ENCODE measurements around the gene DNASE2B. TPM values are rescaled to one million over a fixed set of nuclear protein-coding genes. Genes with fewer than 3 reads are reported as not detected.

The DNASE2B gene
- total RNA-seq, 1 experiment from 2014 or later = not detected

DNA sequence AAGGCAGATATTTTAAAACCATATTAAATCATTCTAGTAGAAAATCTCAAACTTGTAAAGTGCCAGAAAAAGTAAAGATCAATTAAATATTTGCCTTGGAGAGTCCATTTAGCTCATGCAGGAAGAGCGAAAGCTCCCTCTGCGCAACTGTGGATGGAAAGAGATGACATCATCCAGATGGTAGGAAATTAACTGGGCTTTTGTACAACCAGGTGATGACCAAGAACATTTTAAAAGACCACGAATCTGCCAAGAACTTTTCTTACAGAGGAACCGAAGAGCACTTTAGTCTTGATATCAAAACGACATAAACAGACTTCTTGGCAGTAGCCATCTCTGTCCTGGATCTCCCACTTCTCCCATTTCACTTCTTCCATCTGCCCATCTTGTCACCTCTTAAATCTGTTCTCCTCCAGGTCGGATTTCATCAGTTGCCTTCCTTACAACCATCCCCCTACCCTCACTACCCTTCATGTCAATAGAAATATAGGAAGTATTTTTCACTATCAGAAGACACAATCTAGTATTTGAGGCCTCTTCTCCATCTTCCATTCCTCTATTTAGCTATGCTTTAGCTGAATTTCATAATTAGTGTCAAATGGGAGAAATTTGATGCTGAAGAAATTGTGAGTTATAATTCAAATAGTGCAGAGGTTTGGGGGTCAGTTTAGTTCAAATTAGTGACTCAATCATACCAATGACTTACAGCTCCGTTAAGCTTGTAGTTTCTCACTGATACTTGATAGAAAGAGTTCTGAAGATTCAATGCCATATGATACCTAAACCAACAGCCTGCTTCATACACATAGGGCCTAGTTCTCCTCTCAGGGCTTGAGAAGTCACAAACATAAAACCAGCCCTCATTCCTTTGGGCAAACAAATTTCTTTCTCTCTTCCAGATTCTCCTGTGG, 22.0 kb upstream of the DNASE2B start:
- Histone ChIP-seq H2BK120ac (ENCODE audit: low read depth, low read length, poor library complexity, severe bottlenecking) (no peak overlapping the region), H3T11ph (ENCODE audit: low read length) (no peak overlapping the region), H3K14ac (ENCODE audit: insufficient read depth, low read length) (no peak overlapping the region), H2AFZ (ENCODE audit: low read length) (no peak overlapping the region), H3K4ac (ENCODE audit: low read depth, low read length) (no peak overlapping the region), H3K27ac (ENCODE audit: insufficient read length, low read depth, low read length) (no peak overlapping the region), H4K8ac (replicated peaks; ENCODE audit: insufficient read length, low read depth, low read length) (no peak overlapping the region), H3K79me2 (ENCODE audit: insufficient read depth, low read length) (no peaks in the 10 kb centered on the region), H3K23ac (ENCODE audit: insufficient read length, low read depth, low read length) (no peak overlapping the region), H2BK5ac (ENCODE audit: insufficient read length, low read length) (no peak overlapping the region), H2BK20ac (ENCODE audit: low read depth, low read length, poor library complexity, severe bottlenecking) (no peak overlapping the region), H2BK15ac (ENCODE audit: low read depth, low read length) (no peak overlapping the region), H3K9ac (ENCODE audit: extremely low read depth, insufficient read length, low read length) (no peak overlapping the region), H3K56ac (ENCODE audit: insufficient read length, low read depth, low read length) (no peak overlapping the region), H3K9me3 (ENCODE audit: control insufficient read depth, low read depth, low read length) (no peaks in the 10 kb centered on the region), H3K4me1 (ENCODE audit: insufficient read depth, low read length) (no peaks in the 10 kb centered on the region), H3K27me3 (ENCODE audit: insufficient read depth, low read length) (no peaks in the 10 kb centered on the region), H3K23me2 (ENCODE audit: insufficient read length, low read depth, low read length, poor library complexity, severe bottlenecking) (no peaks in the 10 kb centered on the region), H4K91ac (ENCODE audit: insufficient read length, low read depth, low read length) (no peak overlapping the region), H3K18ac (ENCODE audit: insufficient read length, low read depth, low read length) (no peak overlapping the region), H4K5ac (ENCODE audit: insufficient read length, low read depth, low read length) (no peak overlapping the region), H2BK12ac (ENCODE audit: insufficient read length, low read depth, low read length) (no peak overlapping the region), H2AK5ac (ENCODE audit: insufficient read length, low read length) (no peak overlapping the region), H3K4me2 (ENCODE audit: insufficient read depth, insufficient read length, low read length) (no peak overlapping the region), H4K20me1 (ENCODE audit: control insufficient read depth, insufficient read depth, insufficient read length) (no peaks in the 10 kb centered on the region), H3K79me1 (ENCODE audit: insufficient read depth, low read depth, low read length, poor library complexity, severe bottlenecking) (no peaks in the 10 kb centered on the region)
- Mint-ChIP-seq H3K9me3 (no peaks in the 10 kb centered on the region), H3K27ac (no peak overlapping the region), H3K27me3 (ENCODE audit: low read depth) (no peaks in the 10 kb centered on the region), H3K4me1 (no peaks in the 10 kb centered on the region), H3K4me3 (no peak overlapping the region), H3K36me3 (ENCODE audit: insufficient read depth in 1 of 3, low read depth in 3 of 3) (no peaks in the 10 kb centered on the region)
- TF ChIP-seq, protein P1, sequence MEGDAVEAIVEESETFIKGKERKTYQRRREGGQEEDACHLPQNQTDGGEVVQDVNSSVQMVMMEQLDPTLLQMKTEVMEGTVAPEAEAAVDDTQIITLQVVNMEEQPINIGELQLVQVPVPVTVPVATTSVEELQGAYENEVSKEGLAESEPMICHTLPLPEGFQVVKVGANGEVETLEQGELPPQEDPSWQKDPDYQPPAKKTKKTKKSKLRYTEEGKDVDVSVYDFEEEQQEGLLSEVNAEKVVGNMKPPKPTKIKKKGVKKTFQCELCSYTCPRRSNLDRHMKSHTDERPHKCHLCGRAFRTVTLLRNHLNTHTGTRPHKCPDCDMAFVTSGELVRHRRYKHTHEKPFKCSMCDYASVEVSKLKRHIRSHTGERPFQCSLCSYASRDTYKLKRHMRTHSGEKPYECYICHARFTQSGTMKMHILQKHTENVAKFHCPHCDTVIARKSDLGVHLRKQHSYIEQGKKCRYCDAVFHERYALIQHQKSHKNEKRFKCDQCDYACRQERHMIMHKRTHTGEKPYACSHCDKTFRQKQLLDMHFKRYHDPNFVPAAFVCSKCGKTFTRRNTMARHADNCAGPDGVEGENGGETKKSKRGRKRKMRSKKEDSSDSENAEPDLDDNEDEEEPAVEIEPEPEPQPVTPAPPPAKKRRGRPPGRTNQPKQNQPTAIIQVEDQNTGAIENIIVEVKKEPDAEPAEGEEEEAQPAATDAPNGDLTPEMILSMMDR (conservative IDR thresholded peaks at IDR 0.05) = no peak
- WGBS (ENCODE audit: extremely low coverage, insufficient read length, low lambda C conversion rate) = no CpG with 5 or more reads among the region's 7 CpGs
- no peak for DNase-seq

All from H9 (cell line).